GM18498 (cell line): ENCODE measurements around the gene ZFP42.
"Not testable (repeated sequence)": the region's sequence is repeated elsewhere in the genome, so short reads cannot be mapped to it uniquely, and the experiment has no call there.

Source experiments
- ATAC-seq: cut with Tn5 transposase; IDR thresholded peaks from one replicate; pipeline ENCODE4 v1.9.1; 2021; ENCODE audit warnings: mild to moderate bottlenecking, moderate library complexity; ENCODE audit not compliant: unreplicated experiment

The ZFP42 gene

GRCh38 chr4:187995322-187996207 is at the start of gene ZFP42:
ZFP42 (plus strand) TSS chr4:187995771; CDS start chr4:188002808, 7,037 bp downstream.
- ATAC-seq, result no peak

- ATAC-seq, result no peak
Observed at GRCh38 chr4:187961171-187961570, 34.4 kb upstream of the ZFP42 start.

GRCh38 chr4:187961961-187962360 is 33.6 kb upstream of the ZFP42 start:
- no peak for ATAC-seq

- no peak for ATAC-seq
Observed at GRCh38 chr4:187962926-187963325, 32.6 kb upstream of the ZFP42 start.

GRCh38 chr4:187965726-187966125 is 29.8 kb upstream of the ZFP42 start:
- no peak for ATAC-seq

GRCh38 chr4:187972135-187972534 is 23.4 kb upstream of the ZFP42 start:
- ATAC-seq, result no peak

GRCh38 chr4:187983746-187984145 is 11.8 kb upstream of the ZFP42 start:
- no peak for ATAC-seq

- ATAC-seq, result no peak
Observed at GRCh38 chr4:187992971-187993370, 2.6 kb upstream of the ZFP42 start.

- ATAC-seq, result no peak
Observed at GRCh38 chr4:187993827-187994226, 1.7 kb upstream of the ZFP42 start.

GRCh38 chr4:187996502-187997177 is 1.1 kb downstream of the ZFP42 start:
- no peak for ATAC-seq

GRCh38 chr4:187997991-187998390 is 2.4 kb downstream of the ZFP42 start:
- ATAC-seq, result not testable (repeated sequence)

- ATAC-seq, result no peak
Observed at GRCh38 chr4:187999406-187999932, 3.9 kb downstream of the ZFP42 start.

GRCh38 chr4:188002323-188002722 is 6.8 kb downstream of the ZFP42 start:
- no peak for ATAC-seq

- no peak for ATAC-seq
Observed at GRCh38 chr4:188002751-188003150, 7.2 kb downstream of the ZFP42 start.

GRCh38 chr4:188005561-188005960 is 10.0 kb downstream of the ZFP42 start:
- ATAC-seq, result no peak

- no peak for ATAC-seq
Observed at GRCh38 chr4:188006285-188006848, 10.8 kb downstream of the ZFP42 start.

GRCh38 chr4:188008377-188008776 is 12.8 kb downstream of the ZFP42 start:
- ATAC-seq, result no peak

GRCh38 chr4:188012426-188012945 is 16.9 kb downstream of the ZFP42 start:
- no peak for ATAC-seq

- ATAC-seq, result no peak
Observed at GRCh38 chr4:188015025-188015940, 19.7 kb downstream of the ZFP42 start.

- no peak for ATAC-seq
Observed at GRCh38 chr4:188016754-188017153, 21.2 kb downstream of the ZFP42 start.
